ENCODE results near the gene GPRIN3.
"Not testable (repeated sequence)": the region's sequence is repeated elsewhere in the genome, so short reads cannot be mapped to it uniquely, and the experiment has no call there.

Gene GPRIN3

GRCh38 chr4:89288430-89288829 lies 19.2 kb downstream of the GPRIN3 start:
- DNase-seq: no peak

GRCh38 chr4:89287945-89288344 lies 19.7 kb downstream of the GPRIN3 start:
- DNase-seq: no peak

- DNase-seq: no peak
Observed at GRCh38 chr4:89285745-89286144, 21.9 kb downstream of the GPRIN3 start.

GRCh38 chr4:89284828-89285227 lies 22.8 kb downstream of the GPRIN3 start:
- peak; percentile 28 to 44 for DNase-seq

- DNase-seq: no peak
Observed at GRCh38 chr4:89284020-89284424, 23.6 kb downstream of the GPRIN3 start.

GRCh38 chr4:89283226-89284009 lies 24.2 kb downstream of the GPRIN3 start:
- DNase-seq: no peak

- no peak for DNase-seq
Observed at GRCh38 chr4:89279385-89279784, 28.2 kb downstream of the GPRIN3 start.

- no peak for DNase-seq
Observed at GRCh38 chr4:89277412-89277811, 30.2 kb downstream of the GPRIN3 start.

GRCh38 chr4:89276296-89276695 lies 31.3 kb downstream of the GPRIN3 start:
- DNase-seq: no peak

GRCh38 chr4:89275587-89275986 lies 32.0 kb downstream of the GPRIN3 start:
- DNase-seq: no peak

- no peak for DNase-seq
Observed at GRCh38 chr4:89273741-89274141, 33.9 kb downstream of the GPRIN3 start.

GRCh38 chr4:89270792-89271191 lies 36.8 kb downstream of the GPRIN3 start:
- no peak for DNase-seq

- DNase-seq: no peak
Observed at GRCh38 chr4:89269121-89269666, 38.4 kb downstream of the GPRIN3 start.

GRCh38 chr4:89268679-89269078 lies 38.9 kb downstream of the GPRIN3 start:
- peak; percentile 31 to 34 for DNase-seq

- DNase-seq: no peak
Observed at GRCh38 chr4:89267846-89268245, 39.8 kb downstream of the GPRIN3 start.

GRCh38 chr4:89267392-89267791 lies 40.2 kb downstream of the GPRIN3 start:
- DNase-seq: no peak

- DNase-seq: no peak
Observed at GRCh38 chr4:89266128-89266527, 41.5 kb downstream of the GPRIN3 start.

- DNase-seq: no peak
Observed at GRCh38 chr4:89263265-89263664, 44.3 kb downstream of the GPRIN3 start.

GRCh38 chr4:89259301-89260028 lies 48.1 kb downstream of the GPRIN3 start:
- no peak for DNase-seq

- DNase-seq: no peak
Observed at GRCh38 chr4:89258506-89258905, 49.1 kb downstream of the GPRIN3 start.

- no peak for DNase-seq
Observed at GRCh38 chr4:89257376-89257775, 50.2 kb downstream of the GPRIN3 start.

GRCh38 chr4:89256203-89256800 lies 51.3 kb downstream of the GPRIN3 start:
- no peak for DNase-seq

GRCh38 chr4:89254847-89255246 lies 52.8 kb downstream of the GPRIN3 start:
- DNase-seq: peak; percentile 36 to 40

- DNase-seq: not testable (repeated sequence)
Observed at GRCh38 chr4:89254347-89254746, 53.3 kb downstream of the GPRIN3 start.
